HUES6 (cell line): ENCODE results near the gene GPC3.

Experiments used
- H3K27ac ChIP-seq: 2 replicates; pipeline ENCODE4 v1.7.0; 2013; ENCODE audit warnings: low read depth, mild to moderate bottlenecking, low read length, inconsistent platforms
- H3K27me3 ChIP-seq: 2 replicates; pipeline ENCODE4 v1.6.1; 2013; ENCODE audit warnings: low read length; ENCODE audit not compliant: control insufficient read depth, insufficient read depth
- H3K36me3 ChIP-seq: 2 replicates; pipeline ENCODE4 v1.6.1; 2013; ENCODE audit warnings: low read length; ENCODE audit not compliant: control insufficient read depth, insufficient read depth
- H3K4me1 ChIP-seq: 2 replicates; pipeline ENCODE4 v1.6.1; 2013; ENCODE audit warnings: low read length; ENCODE audit not compliant: control insufficient read depth, insufficient read depth
- H3K4me3 ChIP-seq: 2 replicates; pipeline ENCODE4 v1.5.1; 2013; ENCODE audit warnings: low read depth, low read length
- H3K9ac ChIP-seq: one replicate; pipeline ENCODE4 v1.6.1; 2013; ENCODE audit warnings: mild to moderate bottlenecking, low read length
- H3K9me3 ChIP-seq: 2 replicates; pipeline ENCODE4 v1.6.1; 2013; ENCODE audit warnings: low read depth, low read length; ENCODE audit not compliant: control insufficient read depth, insufficient read depth

Gene GPC3

DNA sequence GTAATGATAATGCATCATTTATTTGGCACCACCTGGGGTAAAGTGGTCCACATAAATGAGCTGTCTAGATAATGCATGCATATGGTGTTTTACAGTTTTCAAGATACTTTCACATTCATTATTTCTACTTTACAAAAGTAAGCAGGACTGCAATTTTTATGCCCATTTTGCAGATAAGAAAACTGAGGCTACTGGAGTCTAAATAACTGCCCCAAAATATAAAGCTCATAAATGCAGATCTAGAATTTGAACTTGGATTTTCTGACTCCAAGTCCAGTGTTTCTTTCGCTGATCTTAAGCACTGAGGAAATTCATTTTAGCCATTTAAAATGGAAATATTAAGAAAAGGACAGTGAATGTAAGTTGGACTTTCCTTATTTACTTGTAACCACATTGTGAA, 36.5 kb downstream of the GPC3 start:
- 0 out of 2 replicates have a peak, but pooled peaks cover 4% of the 10 kb centered on the region for H3K9me3 ChIP-seq
- no peaks in the 10 kb centered on the region; the same call in 1 of the 2 replicates for H3K27me3 ChIP-seq
- no peak overlapping the region for H3K27ac ChIP-seq
- no peak overlapping the region for H3K4me3 ChIP-seq
- no peak overlapping the region for H3K9ac ChIP-seq
- peaks cover 11% of the 10 kb centered on the region for H3K4me1 ChIP-seq
- peaks cover 4% of the 10 kb centered on the region for H3K36me3 ChIP-seq

DNA sequence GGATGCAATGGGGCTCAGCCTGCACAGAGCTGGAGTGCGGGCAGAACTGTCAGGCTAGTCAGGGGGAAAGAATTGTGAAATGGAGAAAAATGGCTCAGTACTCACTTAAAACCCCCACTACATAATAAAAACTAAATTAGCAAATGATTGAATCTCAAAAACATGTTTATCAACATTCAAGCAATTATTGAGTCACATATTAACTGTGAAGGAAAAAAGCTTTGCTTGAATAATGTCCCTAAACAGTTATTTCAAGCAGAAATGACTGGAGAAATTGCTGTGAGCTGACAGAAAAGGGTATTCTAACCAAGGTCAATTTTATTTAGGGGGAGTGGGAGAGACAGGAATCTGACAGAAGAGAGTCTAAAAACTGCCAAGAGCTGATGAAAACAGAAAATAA, 37.4 kb downstream of the GPC3 start:
- no peak overlapping the region for H3K27ac ChIP-seq
- H3K36me3 ChIP-seq: peaks cover 4% of the 10 kb centered on the region
- no peaks in the 10 kb centered on the region; the same call in 1 of the 2 replicates for H3K27me3 ChIP-seq
- H3K4me1 ChIP-seq: peaks cover 11% of the 10 kb centered on the region
- no peak overlapping the region for H3K9ac ChIP-seq
- H3K4me3 ChIP-seq: no peak overlapping the region
- H3K9me3 ChIP-seq: no peaks in the 10 kb centered on the region

DNA sequence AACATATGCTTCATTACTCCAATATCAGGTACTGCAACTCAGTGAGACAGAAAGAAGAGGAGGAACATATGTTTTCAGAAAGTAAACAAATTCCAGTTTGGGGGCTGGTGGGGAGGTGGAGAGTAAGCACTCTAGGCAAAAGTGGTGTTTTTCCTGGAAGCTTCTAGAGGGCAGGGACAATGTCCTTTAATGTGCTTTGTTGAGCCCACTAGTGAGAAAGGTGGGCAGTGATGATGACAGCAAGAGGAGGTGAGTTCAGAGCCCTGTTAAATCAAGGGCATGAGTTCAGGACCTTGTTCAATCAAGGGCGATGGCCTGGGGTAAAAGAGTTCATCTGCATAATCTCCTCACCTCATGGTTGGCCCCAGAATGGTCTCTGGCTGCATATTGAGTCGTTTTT, 38.4 kb downstream of the GPC3 start:
- H3K27ac ChIP-seq: no peak overlapping the region
- no peak overlapping the region for H3K4me3 ChIP-seq
- no peaks in the 10 kb centered on the region for H3K36me3 ChIP-seq
- H3K27me3 ChIP-seq: no peaks in the 10 kb centered on the region; the same call in 1 of the 2 replicates
- H3K9ac ChIP-seq: no peak overlapping the region
- H3K4me1 ChIP-seq: peaks cover 11% of the 10 kb centered on the region
- no peaks in the 10 kb centered on the region for H3K9me3 ChIP-seq

DNA sequence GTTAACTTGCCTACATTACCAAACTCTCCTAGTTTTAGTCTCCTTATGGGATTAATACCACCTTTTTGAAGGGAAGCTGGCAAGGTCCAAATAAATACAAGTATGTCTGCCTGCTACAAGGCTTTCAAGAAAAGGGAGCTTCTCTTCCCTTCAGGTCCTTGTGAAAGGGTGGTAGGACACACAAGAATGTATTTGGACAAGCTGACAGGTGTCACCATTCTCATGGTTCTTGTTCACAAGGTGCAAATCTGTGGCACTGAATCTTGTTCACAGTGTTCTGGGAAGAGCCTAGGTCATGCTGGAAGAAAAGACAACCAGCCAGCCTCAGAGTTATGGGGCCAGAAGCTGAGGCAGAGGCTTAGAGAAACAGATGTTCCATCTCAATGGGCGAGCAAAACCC, 41.9 kb downstream of the GPC3 start:
- H3K27ac ChIP-seq: no peak overlapping the region
- no peak overlapping the region for H3K4me3 ChIP-seq
- no peaks in the 10 kb centered on the region for H3K36me3 ChIP-seq
- peaks cover 11% of the 10 kb centered on the region for H3K4me1 ChIP-seq
- H3K9me3 ChIP-seq: no peaks in the 10 kb centered on the region
- H3K9ac ChIP-seq: no peak overlapping the region
- H3K27me3 ChIP-seq: no peaks in the 10 kb centered on the region; the same call in 1 of the 2 replicates

DNA sequence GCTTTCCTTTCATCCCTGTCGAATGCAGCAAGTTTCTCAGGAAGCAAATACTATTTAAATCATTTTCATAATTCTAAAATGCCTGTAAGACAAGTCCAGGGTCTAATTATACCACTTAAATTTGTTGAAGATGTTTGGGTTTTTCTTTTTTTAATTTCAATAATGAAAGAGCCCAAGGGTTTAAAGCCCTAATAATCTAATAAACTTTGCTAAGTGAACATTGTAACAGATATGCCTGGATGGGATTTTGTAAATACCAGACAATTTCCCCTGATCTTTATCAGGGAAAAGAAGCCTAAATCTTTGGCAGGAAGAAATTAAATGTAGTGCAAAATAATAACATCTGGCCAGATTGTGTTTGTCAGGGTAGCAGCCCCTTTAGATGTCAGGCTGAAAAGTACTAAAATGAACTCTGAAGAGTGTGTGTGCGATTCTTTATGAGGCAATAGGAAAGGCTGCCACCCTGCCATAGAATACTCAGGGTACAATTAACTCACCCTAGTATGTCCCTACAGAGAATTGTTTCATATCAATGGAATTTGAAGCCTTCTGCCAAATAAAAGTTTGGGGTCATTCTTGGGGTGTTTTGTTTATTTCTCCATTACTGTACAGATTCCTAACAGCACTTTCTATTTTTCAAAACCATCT, 45.6 kb downstream of the GPC3 start:
- Histone ChIP-seq H3K9me3 (no peaks in the 10 kb centered on the region), H3K4me3 (no peak overlapping the region)

DNA sequence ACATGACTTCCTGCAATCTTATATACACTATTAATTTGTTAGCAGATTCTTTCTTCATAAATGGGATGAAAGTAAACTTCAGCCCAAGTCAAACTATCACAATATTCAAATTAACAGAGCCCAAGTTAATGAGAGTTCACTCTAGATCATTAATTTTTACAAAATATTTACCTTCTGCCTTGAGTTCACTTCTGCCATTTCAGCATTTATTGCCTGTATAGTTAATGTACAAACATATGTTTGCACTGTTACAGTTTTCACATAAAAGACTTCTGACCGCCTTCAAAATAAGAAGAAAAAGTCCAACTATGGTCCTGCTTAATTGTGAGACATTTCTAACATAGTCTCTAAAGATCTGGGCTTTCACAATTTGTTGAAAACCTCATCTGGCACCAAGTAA, 46.9 kb downstream of the GPC3 start:
- Histone ChIP-seq H3K9ac (no peak overlapping the region), H3K9me3 (no peaks in the 10 kb centered on the region), H3K27ac (no peak overlapping the region), H3K4me1 (peaks cover 4% of the 10 kb centered on the region; the same call in 1 of the 2 replicates), H3K36me3 (no peaks in the 10 kb centered on the region), H3K4me3 (no peak overlapping the region), H3K27me3 (no peaks in the 10 kb centered on the region; the same call in 1 of the 2 replicates)

More for the DNA sequence above, 45.6 kb downstream of the GPC3 start:
- Histone ChIP-seq H3K27ac (no peak overlapping the region), H3K36me3 (no peaks in the 10 kb centered on the region), H3K4me1 (peaks cover 4% of the 10 kb centered on the region; the same call in 1 of the 2 replicates), H3K27me3 (no peaks in the 10 kb centered on the region; the same call in 1 of the 2 replicates), H3K9ac (no peak overlapping the region)

DNA sequence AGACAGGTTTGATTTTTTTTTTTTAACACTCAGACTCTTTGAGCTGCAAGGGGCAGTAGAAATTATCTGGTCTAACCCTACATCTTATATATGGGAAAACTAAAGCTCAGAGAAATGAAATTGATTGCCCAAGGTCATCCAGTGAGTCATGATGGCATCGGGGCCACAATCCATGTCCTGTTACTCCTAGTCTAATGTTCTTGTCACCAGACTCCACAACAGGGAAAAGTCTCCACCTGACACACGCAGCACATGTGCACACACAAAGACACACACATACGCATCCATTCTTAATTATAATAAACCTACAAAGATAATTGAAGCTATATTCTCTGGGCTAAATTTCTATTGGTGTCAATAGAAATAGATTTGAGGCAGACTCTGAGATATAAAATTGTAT, 48.4 kb downstream of the GPC3 start:
- Histone ChIP-seq H3K4me1 (peaks cover 4% of the 10 kb centered on the region; the same call in 1 of the 2 replicates), H3K9ac (no peak overlapping the region), H3K27me3 (no peaks in the 10 kb centered on the region; the same call in 1 of the 2 replicates), H3K4me3 (no peak overlapping the region), H3K36me3 (no peaks in the 10 kb centered on the region), H3K27ac (no peak overlapping the region), H3K9me3 (no peaks in the 10 kb centered on the region)

DNA sequence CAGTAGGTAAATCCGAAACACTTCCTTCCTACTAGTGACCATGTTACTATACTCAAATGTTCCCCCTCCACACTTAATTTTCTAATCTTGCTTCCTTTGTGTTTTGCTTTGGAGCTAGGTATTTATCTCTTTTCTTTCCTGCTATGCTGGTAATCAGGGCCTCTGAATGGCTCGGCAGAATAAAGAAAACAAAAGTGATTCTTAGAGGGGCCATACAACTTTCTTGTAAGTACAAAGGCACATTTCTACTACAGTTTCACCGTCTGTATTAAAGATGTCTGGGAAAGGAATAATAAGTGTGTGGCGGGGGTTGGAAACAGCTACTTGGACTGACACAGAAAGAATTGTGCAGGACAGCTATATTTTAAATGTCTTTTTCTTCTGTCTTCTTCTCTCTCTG, 50.3 kb downstream of the GPC3 start:
- Histone ChIP-seq H3K4me3 (no peak overlapping the region), H3K27me3 (no peaks in the 10 kb centered on the region; the same call in 1 of the 2 replicates), H3K9me3 (no peaks in the 10 kb centered on the region), H3K4me1 (peaks cover 4% of the 10 kb centered on the region; the same call in 1 of the 2 replicates), H3K9ac (no peak overlapping the region), H3K36me3 (no peaks in the 10 kb centered on the region), H3K27ac (no peak overlapping the region)

DNA sequence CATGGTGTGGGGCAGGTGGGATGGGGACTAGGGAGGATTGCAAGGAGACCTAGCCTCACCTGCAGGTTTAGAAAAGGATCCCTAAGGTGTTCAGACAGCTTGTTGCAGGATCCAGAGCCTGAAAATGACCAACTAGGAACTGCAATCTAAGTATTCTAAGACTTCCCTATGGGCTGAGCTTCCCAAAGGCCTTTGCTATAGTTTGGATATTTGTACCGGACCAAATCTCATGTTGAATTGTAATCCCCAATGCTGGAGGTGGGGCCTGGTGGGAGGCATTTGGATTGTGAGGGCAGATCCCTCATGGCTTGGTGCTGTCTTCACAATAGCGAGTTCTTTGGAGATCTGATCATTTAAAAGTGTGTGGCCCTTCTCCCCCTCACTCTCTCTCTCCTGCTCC, 52.1 kb downstream of the GPC3 start:
- H3K4me1 ChIP-seq: peaks cover 4% of the 10 kb centered on the region; the same call in 1 of the 2 replicates
- H3K36me3 ChIP-seq: no peaks in the 10 kb centered on the region
- H3K27ac ChIP-seq: no peak overlapping the region
- no peaks in the 10 kb centered on the region for H3K27me3 ChIP-seq
- no peaks in the 10 kb centered on the region; the same call in 1 of the 2 replicates for H3K9me3 ChIP-seq
- no peak overlapping the region for H3K4me3 ChIP-seq
- H3K9ac ChIP-seq: no peak overlapping the region

DNA sequence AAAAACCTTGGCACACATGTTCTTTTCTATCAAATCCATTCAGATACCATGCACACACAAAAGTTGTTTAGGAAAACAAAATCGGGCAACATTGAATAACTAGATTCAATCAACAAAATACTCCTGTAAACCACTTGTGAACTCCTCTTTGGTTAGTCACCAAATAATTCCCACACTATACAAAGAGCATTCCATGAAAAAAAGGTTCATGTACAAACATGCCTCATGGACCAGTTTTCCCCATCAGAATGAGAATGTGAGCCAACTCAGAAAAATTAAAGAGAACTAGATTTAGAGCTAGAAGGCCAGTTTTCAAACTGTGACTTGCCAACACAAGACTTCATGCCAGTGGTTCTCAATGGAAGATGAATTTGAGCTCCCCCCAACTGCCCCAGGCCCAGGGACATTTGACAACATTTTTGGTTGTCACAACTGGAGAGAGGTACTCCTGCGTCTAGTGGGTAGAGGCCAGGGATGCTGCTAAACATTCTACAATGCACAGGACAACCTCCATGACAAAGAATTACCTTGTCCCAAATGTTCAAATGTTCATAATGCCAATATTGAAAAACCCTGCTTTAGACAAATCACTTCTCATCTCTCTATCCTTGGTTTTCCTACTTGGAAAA, 55.4 kb downstream of the GPC3 start:
- H3K9ac ChIP-seq: no peak overlapping the region
- peaks cover 4% of the 10 kb centered on the region; the same call in 1 of the 2 replicates for H3K9me3 ChIP-seq
- H3K36me3 ChIP-seq: no peaks in the 10 kb centered on the region
- H3K4me1 ChIP-seq: peaks cover 17% of the 10 kb centered on the region
- no peak overlapping the region for H3K27ac ChIP-seq
- no peak overlapping the region for H3K4me3 ChIP-seq
- no peaks in the 10 kb centered on the region; the same call in 1 of the 2 replicates for H3K27me3 ChIP-seq

DNA sequence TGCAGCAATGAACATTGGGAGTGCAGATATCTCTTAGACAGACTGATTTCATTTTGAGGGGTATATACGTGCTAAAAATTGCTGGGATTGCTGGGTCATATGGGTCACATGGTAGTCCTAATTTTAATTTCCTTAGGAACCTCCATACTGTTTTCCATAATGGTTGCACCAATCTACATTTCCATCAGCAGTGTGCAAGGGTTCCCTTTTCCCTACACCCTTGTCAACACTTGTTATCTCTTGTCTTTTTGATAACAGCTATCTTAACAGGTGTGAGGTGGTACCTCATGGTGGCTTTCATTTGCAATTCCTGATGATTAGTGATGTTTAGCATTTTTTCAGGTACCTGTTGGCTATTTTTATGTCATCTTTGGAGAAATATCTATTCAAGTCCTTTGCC, 57.0 kb downstream of the GPC3 start:
- Histone ChIP-seq H3K9me3 (peaks cover 4% of the 10 kb centered on the region; the same call in 1 of the 2 replicates), H3K4me3 (no peak overlapping the region)

More for the DNA sequence above, 57.0 kb downstream of the GPC3 start:
- Histone ChIP-seq H3K4me1 (peaks cover 28% of the 10 kb centered on the region), H3K9ac (no peak overlapping the region), H3K27me3 (no peaks in the 10 kb centered on the region; the same call in 1 of the 2 replicates), H3K36me3 (no peaks in the 10 kb centered on the region), H3K27ac (no peak overlapping the region)
